ENCODE measurements around the gene ELAVL4.

DNA sequence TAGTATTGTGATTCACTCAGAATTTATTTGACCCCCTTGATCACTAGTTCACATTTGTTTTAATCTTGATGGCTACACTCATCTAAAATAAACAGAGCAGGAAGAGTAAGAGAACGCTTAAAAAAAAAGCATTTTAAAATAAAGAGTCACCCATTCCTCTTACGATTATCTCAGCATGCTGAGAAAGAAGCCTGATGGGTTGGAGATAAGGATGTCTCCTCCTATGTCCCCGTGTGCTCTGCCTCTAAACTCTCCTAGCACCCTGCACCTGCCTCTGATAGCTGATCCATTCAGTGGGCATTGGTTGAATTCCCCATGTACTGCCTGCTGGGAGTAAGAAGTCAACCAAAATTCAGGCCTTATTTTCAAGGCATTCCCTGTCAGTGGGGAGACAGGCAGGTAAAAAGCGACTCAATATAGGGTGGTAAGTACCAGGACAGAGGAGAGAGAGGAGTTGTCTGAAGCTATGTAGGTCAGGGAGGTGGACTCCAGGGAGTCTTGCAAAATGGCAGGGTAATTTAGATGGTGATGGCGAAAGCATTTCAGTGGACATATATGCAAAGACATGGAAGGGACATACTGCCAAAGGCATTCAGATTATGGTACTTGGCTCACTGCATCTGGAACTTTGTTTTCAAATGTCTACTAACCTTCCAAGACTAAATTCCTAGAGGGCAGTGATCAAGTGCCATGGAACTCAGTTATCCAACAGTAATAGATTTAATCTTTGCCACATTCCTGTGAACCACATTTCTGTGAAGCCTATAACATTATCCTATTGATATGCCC lies 18.4 kb downstream of the ELAVL4 start:
- no peak for TF ChIP-seq CTCF (IDR thresholded peaks at IDR 0.05)
- TF ChIP-seq POLR2AphosphoS5 (IDR thresholded peaks at IDR 0.05): no peak
- no peak for TF ChIP-seq EP300 (IDR thresholded peaks at IDR 0.05)
- TF ChIP-seq POLR2A (IDR thresholded peaks at IDR 0.05): no peak
